Neuronal stem cell (in vitro differentiated cells): ENCODE data around the gene RHOT1.

Experiments used
- DNase-seq: peaks from one replicate; pipeline ENCODE4 v3.0.0-alpha.2; 2013; ENCODE audit warnings: low spot score
- H2AFZ ChIP-seq: one replicate; pipeline ENCODE4 v1.6.1; 2013; ENCODE audit warnings: mild to moderate bottlenecking, low read length, inconsistent platforms
- H2AK5ac ChIP-seq: 2 replicates; pipeline ENCODE4 v1.6.1; 2013; ENCODE audit warnings: low read depth, mild to moderate bottlenecking, inconsistent platforms, low read length, moderate library complexity, mixed read lengths
- H2BK120ac ChIP-seq: 2 replicates; pipeline ENCODE4 v1.6.1; 2013; ENCODE audit warnings: low read depth, mild to moderate bottlenecking, inconsistent platforms, low read length, moderate library complexity, mixed read lengths
- H2BK12ac ChIP-seq: one replicate; pipeline ENCODE4 v1.6.1; 2013; ENCODE audit warnings: low read length, inconsistent platforms
- H2BK15ac ChIP-seq: 2 replicates; pipeline ENCODE4 v1.6.1; 2013; ENCODE audit warnings: mild to moderate bottlenecking, low read length, inconsistent platforms, mixed read lengths
- H2BK5ac ChIP-seq: one replicate; pipeline ENCODE4 v1.6.1; 2013; ENCODE audit warnings: inconsistent platforms, mild to moderate bottlenecking, low read length, moderate library complexity
- H3K14ac ChIP-seq: one replicate; pipeline ENCODE4 v1.6.1; 2013; ENCODE audit warnings: low read length, inconsistent platforms
- H3K18ac ChIP-seq: 2 replicates; pipeline ENCODE4 v1.6.1; 2013; ENCODE audit warnings: low read length, inconsistent platforms
- H3K23ac ChIP-seq: 2 replicates; pipeline ENCODE4 v1.6.1; 2013; ENCODE audit warnings: low read depth, mild to moderate bottlenecking, mixed read lengths, low read length, inconsistent platforms; ENCODE audit not compliant: poor library complexity
- H3K27ac ChIP-seq: replicated peaks from 3 replicates; pipeline ENCODE4 v1.5.1; 2013; ENCODE audit warnings: low read length, inconsistent platforms
- H3K27me3 ChIP-seq, 3 experiments: 2 replicates each; pipeline ENCODE4 v1.6.1; 2013; ENCODE audit warnings: low read length in 3 of 3, mild to moderate bottlenecking in 2 of 3, inconsistent platforms in 1 of 3, low read depth in 1 of 3, mixed read lengths in 1 of 3, moderate library complexity in 1 of 3; ENCODE audit not compliant: control insufficient read depth in 3 of 3, insufficient read depth in 3 of 3
- H3K36me3 ChIP-seq, 2 donors: replicated peaks in 1 of 2; 2 replicates each; pipeline ENCODE4 v1.6.1; 2013; ENCODE audit warnings: low read length in 2 of 2; ENCODE audit not compliant: control insufficient read depth in 2 of 2, insufficient read depth in 2 of 2
- H3K4ac ChIP-seq: 2 replicates; pipeline ENCODE4 v1.6.1; 2013; ENCODE audit warnings: inconsistent platforms, mild to moderate bottlenecking, low read length, moderate library complexity
- H3K4me1 ChIP-seq, 2 donors: 1 replicate in 1 of 2; 2 replicates in 1 of 2; pipeline ENCODE4 v1.6.1; 2013; ENCODE audit warnings: low read length in 2 of 2, low read depth in 1 of 2; ENCODE audit not compliant: control insufficient read depth in 2 of 2, insufficient read depth in 1 of 2
- H3K4me2 ChIP-seq: one replicate; pipeline ENCODE4 v1.6.1; 2013; ENCODE audit warnings: mild to moderate bottlenecking, low read length, inconsistent platforms; ENCODE audit not compliant: insufficient read depth, poor library complexity, severe bottlenecking
- H3K4me3 ChIP-seq, 2 donors: 2 replicates each; pipeline ENCODE4 v1.5.1; 2013; ENCODE audit warnings: low read length in 2 of 2, mild to moderate bottlenecking in 2 of 2, inconsistent platforms in 1 of 2, moderate library complexity in 1 of 2
- H3K79me1 ChIP-seq: one replicate; pipeline ENCODE4 v1.6.1; 2013; ENCODE audit warnings: low read depth, mild to moderate bottlenecking, inconsistent platforms, low read length, moderate library complexity
- H3K9ac ChIP-seq: one replicate; pipeline ENCODE4 v1.6.1; 2013; ENCODE audit warnings: mild to moderate bottlenecking, low read depth, low read length, inconsistent platforms; ENCODE audit not compliant: poor library complexity
- H3K9me3 ChIP-seq, 2 donors: replicated peaks in 1 of 2; 2 replicates each; pipeline versions ENCODE3 to v1.6.1; 2013; ENCODE audit warnings: low read length in 2 of 2, mild to moderate bottlenecking in 2 of 2, inconsistent platforms in 1 of 2, low read depth in 1 of 2, mixed read lengths in 1 of 2, moderate library complexity in 1 of 2; ENCODE audit not compliant: control insufficient read depth in 2 of 2, insufficient read depth in 1 of 2
- H4K8ac ChIP-seq: one replicate; pipeline ENCODE4 v1.6.1; 2013; ENCODE audit warnings: low read depth, mild to moderate bottlenecking, inconsistent platforms, low read length, moderate library complexity
- H4K91ac ChIP-seq: one replicate; pipeline ENCODE4 v1.6.1; 2013; ENCODE audit warnings: low read length, low read depth, mild to moderate bottlenecking, inconsistent platforms; ENCODE audit not compliant: poor library complexity
- WGBS, 2 donors: extraction: QIAGEN DNeasy Blood & Tissue Kit; methylation state at CpG; one replicate each; pipeline ENCODE4 v1.1.7; 2013; ENCODE audit warnings: missing lambda C conversion rate in 2 of 2, mixed read lengths in 1 of 2; ENCODE audit not compliant: insufficient read length in 2 of 2, insufficient replicate concordance in 1 of 2; ENCODE audit errors: extremely low coverage in 2 of 2; 5-methylcytosine and 5-hydroxymethylcytosine counted together

Gene RHOT1

GRCh38 chr17:32253117-32253611 lies 110.9 kb downstream of the RHOT1 start:
- Histone ChIP-seq H3K27ac (no peak overlapping the region), H3K14ac (no peak overlapping the region), H3K9ac (no peak overlapping the region), H3K4me2 (no peak overlapping the region), H3K23ac (no peak overlapping the region), H3K18ac (no peak overlapping the region), H2BK12ac (no peak overlapping the region), H2BK15ac (no peak overlapping the region), H2AK5ac (no peak overlapping the region), H4K8ac (no peak overlapping the region), H2BK5ac (no peak overlapping the region), H3K36me3 (no peaks in the 10 kb centered on the region), H3K27me3 (peaks cover 0 to 3% (median 0%) of the 10 kb centered on the region in 3 experiments), H3K4me1 (peaks cover 0 to 7% of the 10 kb centered on the region in 2 donors), H2AFZ (no peak overlapping the region), H3K79me1 (no peaks in the 10 kb centered on the region), H3K9me3 (no peaks in the 10 kb centered on the region), H3K4me3 (no peak overlapping the region), H3K4ac (no peak overlapping the region), H4K91ac (no peak overlapping the region), H2BK120ac (no peak overlapping the region)
- no CpG with 5 or more reads among the region's 12 CpGs for WGBS, 2 donors
- DNase-seq = peak; percentile 78

- no peaks in the 10 kb centered on the region for H3K79me1 ChIP-seq
- H2AK5ac ChIP-seq = no peak overlapping the region
- H3K23ac ChIP-seq = no peak overlapping the region
- H3K4me3 ChIP-seq = no peak overlapping the region
- H3K4ac ChIP-seq = no peak overlapping the region
- H2BK120ac ChIP-seq = no peak overlapping the region
- H3K14ac ChIP-seq = no peak overlapping the region
- no peaks in the 10 kb centered on the region for H3K9me3 ChIP-seq
- H4K8ac ChIP-seq = no peak overlapping the region
- no peak overlapping the region for H3K18ac ChIP-seq
- H3K9ac ChIP-seq = no peak overlapping the region
- no peaks in the 10 kb centered on the region for H3K36me3 ChIP-seq
- no peak overlapping the region for H2BK15ac ChIP-seq
- peaks cover 0 to 12% (median 0%) of the 10 kb centered on the region in 3 experiments for H3K27me3 ChIP-seq
- WGBS, 2 donors = no CpG with 5 or more reads among the region's 9 CpGs
- no peak for DNase-seq
- H3K4me1 ChIP-seq = peaks cover 4 to 23% of the 10 kb centered on the region in 2 donors
- H2AFZ ChIP-seq = peak overlapping the region; percentile 0
- no peak overlapping the region for H3K27ac ChIP-seq
- no peak overlapping the region for H4K91ac ChIP-seq
- no peak overlapping the region for H2BK5ac ChIP-seq
- H3K4me2 ChIP-seq = no peak overlapping the region
- H2BK12ac ChIP-seq = no peak overlapping the region
Measured at GRCh38 chr17:32256012-32256700, 113.9 kb downstream of the RHOT1 start.

GRCh38 chr17:32256701-32257019 lies 114.4 kb downstream of the RHOT1 start:
- Histone ChIP-seq H3K27ac (no peak overlapping the region), H2AK5ac (no peak overlapping the region), H4K8ac (no peak overlapping the region), H3K9me3 (no peaks in the 10 kb centered on the region), H2BK5ac (no peak overlapping the region), H3K36me3 (no peaks in the 10 kb centered on the region), H3K79me1 (no peaks in the 10 kb centered on the region), H3K4me1 (peaks cover 4 to 27% of the 10 kb centered on the region in 2 donors), H2BK15ac (no peak overlapping the region), H3K4me2 (no peak overlapping the region), H3K9ac (no peak overlapping the region), H2BK120ac (no peak overlapping the region), H2AFZ (peak overlapping the region; percentile 0), H3K18ac (no peak overlapping the region), H3K4me3 (no peak overlapping the region), H3K27me3 (peaks cover 0 to 16% (median 0%) of the 10 kb centered on the region in 3 experiments), H2BK12ac (no peak overlapping the region), H4K91ac (no peak overlapping the region), H3K14ac (peak overlapping the region; percentile 22), H3K4ac (no peak overlapping the region), H3K23ac (no peak overlapping the region)
- WGBS, 2 donors = no CpG with 5 or more reads among the region's 9 CpGs
- DNase-seq = no peak

- no peak overlapping the region for H3K27ac ChIP-seq
- no peak overlapping the region for H2BK5ac ChIP-seq
- peaks cover 4 to 27% of the 10 kb centered on the region in 2 donors for H3K4me1 ChIP-seq
- H3K79me1 ChIP-seq = no peaks in the 10 kb centered on the region
- H3K18ac ChIP-seq = peak overlapping the region; percentile 17
- H3K27me3 ChIP-seq = peaks cover 0 to 33% (median 0%) of the 10 kb centered on the region in 3 experiments
- no peak overlapping the region for H3K4ac ChIP-seq
- peak overlapping the region; percentile 70 for H2BK12ac ChIP-seq
- no peak overlapping the region for H2BK120ac ChIP-seq
- H4K91ac ChIP-seq = no peak overlapping the region
- H2AFZ ChIP-seq = peak overlapping the region; percentile 80
- H3K36me3 ChIP-seq = no peaks in the 10 kb centered on the region
- no peak overlapping the region for H3K9ac ChIP-seq
- H3K9me3 ChIP-seq = no peaks in the 10 kb centered on the region
- peak overlapping the region in 1 of 2 donors; percentile 1 for H3K4me3 ChIP-seq
- no peak overlapping the region for H3K4me2 ChIP-seq
- DNase-seq = no peak
- H3K14ac ChIP-seq = no peak overlapping the region
- no CpG with 5 or more reads among the region's 18 CpGs for WGBS, 2 donors
- no peak overlapping the region for H2AK5ac ChIP-seq
- H3K23ac ChIP-seq = no peak overlapping the region
- no peak overlapping the region for H4K8ac ChIP-seq
- no peak overlapping the region for H2BK15ac ChIP-seq
Measured at GRCh38 chr17:32258383-32259140, 116.3 kb downstream of the RHOT1 start.
